GM18520 (cell line): ENCODE data around the gene ADK.

Experiments used
- ATAC-seq: cut with Tn5 transposase; IDR thresholded peaks from one replicate; pipeline ENCODE4 v1.9.1; 2021; ENCODE audit not compliant: unreplicated experiment

The ADK gene

GRCh38 chr10:74589226-74589673 lies 438.2 kb downstream of the ADK start:
- no peak for ATAC-seq

- ATAC-seq: no peak
Measured at GRCh38 chr10:74589851-74590250, 438.8 kb downstream of the ADK start.

- ATAC-seq: no peak
Measured at GRCh38 chr10:74593470-74593869, 442.4 kb downstream of the ADK start.

GRCh38 chr10:74596713-74597112 lies 445.7 kb downstream of the ADK start:
- no peak for ATAC-seq

GRCh38 chr10:74598891-74599566 lies 448.0 kb downstream of the ADK start:
- ATAC-seq: peak; percentile 80

- no peak for ATAC-seq
Measured at GRCh38 chr10:74599672-74600071, 448.7 kb downstream of the ADK start.

GRCh38 chr10:74600170-74600569 lies 449.1 kb downstream of the ADK start:
- ATAC-seq: no peak

GRCh38 chr10:74602576-74602975 lies 451.6 kb downstream of the ADK start:
- no peak for ATAC-seq

GRCh38 chr10:74610299-74610698 lies 459.3 kb downstream of the ADK start:
- no peak for ATAC-seq

GRCh38 chr10:74612195-74612594 lies 461.2 kb downstream of the ADK start:
- ATAC-seq: no peak

- no peak for ATAC-seq
Measured at GRCh38 chr10:74620626-74621025, 469.6 kb downstream of the ADK start.

GRCh38 chr10:74623786-74624185 lies 472.8 kb downstream of the ADK start:
- no peak for ATAC-seq

- no peak for ATAC-seq
Measured at GRCh38 chr10:74624501-74624900, 473.5 kb downstream of the ADK start.

GRCh38 chr10:74628136-74628535 lies 477.1 kb downstream of the ADK start:
- no peak for ATAC-seq

- no peak for ATAC-seq
Measured at GRCh38 chr10:74634995-74635536, 484.0 kb downstream of the ADK start.

GRCh38 chr10:74635655-74636054 lies 484.6 kb downstream of the ADK start:
- no peak for ATAC-seq

- ATAC-seq: no peak
Measured at GRCh38 chr10:74637685-74638084, 486.7 kb downstream of the ADK start.

GRCh38 chr10:74640134-74640921 lies 489.3 kb downstream of the ADK start:
- no peak for ATAC-seq

- ATAC-seq: no peak
Measured at GRCh38 chr10:74641659-74642058, 490.6 kb downstream of the ADK start.

GRCh38 chr10:74642901-74643595 lies 492.0 kb downstream of the ADK start:
- no peak for ATAC-seq

GRCh38 chr10:74643596-74643975 lies 492.6 kb downstream of the ADK start:
- ATAC-seq: no peak

GRCh38 chr10:74644738-74645137 lies 493.7 kb downstream of the ADK start:
- no peak for ATAC-seq
